GM03348 (cell line): Measurements from ENCODE around the gene DLK1.

ENCODE experiments used
- DNase-seq: peaks from one replicate; pipeline ENCODE4 v3.0.0; 2012; ENCODE audit warnings: low spot score

DLK1 gene

GRCh38 chr14:100714258-100714892 is 12.3 kb upstream of the DLK1 start:
- peak; percentile 32 for DNase-seq

DNA sequence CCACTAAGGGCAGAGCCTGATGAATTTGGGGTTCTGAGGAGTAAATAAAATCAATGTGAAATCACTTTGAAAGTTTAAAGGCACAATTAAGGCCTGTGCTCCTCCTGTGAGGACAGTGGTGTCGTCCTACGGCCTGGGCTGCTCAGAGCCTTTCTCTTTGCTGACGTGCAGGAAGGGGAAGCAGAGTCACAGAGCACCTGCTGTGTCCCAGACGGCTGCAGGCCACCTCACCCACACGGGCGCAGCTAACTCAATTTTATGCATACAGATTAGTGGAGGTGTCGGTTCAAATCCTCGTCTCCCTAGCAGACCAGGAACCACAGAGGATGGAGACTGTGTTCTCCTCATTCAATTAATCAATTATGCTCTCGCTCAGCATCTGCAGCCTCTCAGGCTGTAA is 11.4 kb upstream of the DLK1 start:
- no peak for DNase-seq

DNA sequence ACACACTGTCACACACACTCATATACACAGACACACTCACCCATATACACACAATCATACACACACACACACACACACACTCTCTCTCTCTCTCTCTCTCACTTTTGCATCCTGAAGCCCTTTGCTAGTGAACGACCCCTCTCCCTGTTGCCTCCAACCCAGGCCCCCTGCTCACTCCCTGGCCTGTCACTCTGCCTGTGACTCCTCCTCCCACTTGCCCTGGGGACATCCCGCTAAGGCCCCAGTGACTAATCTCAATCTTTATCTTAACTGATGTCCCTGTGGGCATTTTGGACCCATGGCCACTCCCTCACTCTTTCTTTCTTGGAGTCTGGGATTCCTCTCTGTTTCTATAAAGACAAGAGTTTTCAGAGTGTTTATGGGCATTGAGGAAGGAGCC is 10.9 kb upstream of the DLK1 start:
- DNase-seq, result no peak

GRCh38 chr14:100717386-100717785 is 9.3 kb upstream of the DLK1 start:
- DNase-seq, result no peak

DNA sequence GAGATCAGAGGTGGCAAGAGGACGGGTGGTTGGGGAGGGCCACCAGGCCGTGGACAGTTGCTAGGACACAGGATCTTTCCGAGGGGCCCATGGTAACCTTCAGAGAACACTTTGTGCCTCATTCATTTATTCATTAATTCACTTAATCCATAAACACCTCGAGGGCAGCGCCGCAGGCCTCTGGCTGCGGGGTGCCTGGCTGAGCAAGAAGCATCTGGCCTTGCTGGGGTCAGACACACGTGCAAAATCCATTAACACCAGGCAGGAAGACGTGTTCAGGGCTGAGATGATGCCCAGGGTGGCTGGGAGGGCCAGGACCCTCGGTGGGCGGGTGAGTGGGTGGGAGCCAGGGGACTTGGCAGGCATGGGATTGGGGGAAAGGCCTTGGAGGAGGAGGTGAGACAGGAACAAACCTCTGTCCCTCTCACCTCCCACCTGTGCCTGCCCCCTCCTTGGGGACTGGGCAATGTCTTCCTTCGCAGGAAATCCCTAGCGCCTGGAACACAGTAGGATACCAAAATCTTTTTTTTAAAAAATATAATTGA is 6.6 kb upstream of the DLK1 start:
- DNase-seq, result no peak

DNA sequence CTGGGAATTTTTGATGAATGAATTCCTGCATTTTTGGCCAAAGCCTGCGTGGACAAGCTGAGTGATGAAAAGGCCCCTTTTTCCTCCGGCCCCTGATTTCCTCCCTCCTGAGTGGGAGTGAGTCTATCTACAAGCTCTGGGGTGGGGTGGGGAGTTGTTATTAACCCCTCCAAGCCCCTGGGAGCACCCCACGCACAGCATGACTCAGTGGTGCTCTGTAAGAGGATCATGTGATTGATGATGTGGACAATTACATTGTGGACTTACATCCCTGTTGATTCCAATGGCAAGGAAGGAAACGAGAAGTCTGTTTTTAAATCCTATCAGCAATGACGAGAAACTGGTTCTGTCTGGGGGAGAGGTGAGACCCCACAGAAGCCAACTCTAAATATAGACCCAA is 5.1 kb upstream of the DLK1 start:
- DNase-seq, result no peak

GRCh38 chr14:100722367-100722766 is 4.3 kb upstream of the DLK1 start:
- DNase-seq, result no peak

- DNase-seq, result no peak
Measured at GRCh38 chr14:100723135-100723829, 3.4 kb upstream of the DLK1 start.

- no peak for DNase-seq
Measured at GRCh38 chr14:100723830-100724437, 2.8 kb upstream of the DLK1 start.

DNA sequence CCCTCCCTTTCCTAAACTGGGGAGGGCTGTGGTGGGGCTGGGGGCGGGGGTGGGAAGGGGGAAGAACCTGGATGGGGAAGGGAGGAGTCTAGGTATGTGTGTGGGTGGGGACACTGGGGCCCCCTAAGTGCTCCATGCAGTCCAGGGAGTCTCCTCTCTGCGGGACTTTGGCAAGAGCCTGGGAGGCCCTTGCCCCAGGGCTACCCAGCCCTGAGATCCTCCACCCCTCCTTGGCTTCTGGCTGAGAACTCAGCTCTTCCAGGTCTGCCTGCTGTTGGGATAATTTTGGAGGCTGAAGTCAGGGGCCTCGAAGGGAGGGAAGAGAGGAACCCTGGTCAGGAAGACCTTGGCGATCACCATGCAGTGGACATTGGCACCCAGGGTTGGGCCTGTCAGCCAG is 2.2 kb upstream of the DLK1 start:
- DNase-seq, result no peak

GRCh38 chr14:100725587-100726387 is 905 bp upstream of the DLK1 start:
- no peak for DNase-seq

DNA sequence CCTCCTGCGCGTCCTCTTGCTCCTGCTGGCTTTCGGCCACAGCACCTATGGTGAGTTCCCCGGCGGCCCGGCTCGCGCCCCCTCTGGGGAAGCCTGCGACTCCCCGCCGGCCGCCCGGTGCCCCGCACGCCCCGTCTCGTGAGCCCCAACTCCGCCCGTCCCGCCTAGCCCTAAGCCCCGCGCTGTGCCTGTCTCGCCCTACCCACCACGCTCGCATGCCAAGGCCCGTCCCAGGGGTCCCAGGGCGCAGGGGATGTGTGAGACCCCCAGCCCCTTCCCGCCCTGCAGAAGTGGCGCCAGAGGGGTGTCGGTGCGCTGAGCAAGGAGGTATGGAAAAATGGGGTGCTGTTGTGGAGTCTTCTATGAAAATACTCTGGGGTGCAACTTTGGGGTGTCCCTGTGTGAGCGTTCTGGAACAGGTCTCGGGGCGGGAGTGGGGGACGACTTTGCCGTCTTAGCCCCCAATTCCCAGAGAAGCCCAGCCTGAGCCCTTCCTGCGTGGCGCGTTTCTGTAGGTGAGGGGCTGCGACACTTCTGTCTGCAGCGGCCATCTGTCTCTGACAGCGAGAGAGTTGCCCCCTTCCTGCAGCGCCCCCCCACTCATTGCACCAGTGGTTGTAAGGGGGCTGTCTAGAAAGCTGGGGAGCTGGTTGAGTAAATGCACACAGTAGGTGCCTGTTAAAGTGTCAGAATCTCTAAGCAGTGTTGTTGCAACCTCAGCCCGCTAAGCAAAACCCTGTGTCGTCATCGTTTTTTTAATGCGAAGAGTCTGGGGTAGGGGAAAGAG is 587 bp downstream of the DLK1 start:
- no peak for DNase-seq

DNA sequence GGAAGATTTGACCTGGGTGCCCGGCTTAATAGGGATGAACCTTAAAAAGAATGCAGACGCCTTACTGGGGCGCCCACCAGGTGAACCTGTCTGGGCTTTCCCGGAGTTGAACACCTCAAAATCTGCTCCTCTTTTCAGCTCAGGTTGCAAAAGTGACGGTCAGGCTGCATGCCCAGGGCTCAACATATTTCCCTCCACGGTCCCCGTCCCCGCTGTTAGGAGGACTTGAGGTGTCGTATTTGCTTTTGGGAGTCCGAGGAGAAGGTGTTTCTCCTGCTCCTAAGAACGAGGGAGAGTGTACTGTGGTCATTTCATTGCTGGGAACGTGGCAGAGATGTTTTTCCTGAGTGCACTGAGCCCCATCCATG is 1.2 kb downstream of the DLK1 start:
- DNase-seq, result no peak

DNA sequence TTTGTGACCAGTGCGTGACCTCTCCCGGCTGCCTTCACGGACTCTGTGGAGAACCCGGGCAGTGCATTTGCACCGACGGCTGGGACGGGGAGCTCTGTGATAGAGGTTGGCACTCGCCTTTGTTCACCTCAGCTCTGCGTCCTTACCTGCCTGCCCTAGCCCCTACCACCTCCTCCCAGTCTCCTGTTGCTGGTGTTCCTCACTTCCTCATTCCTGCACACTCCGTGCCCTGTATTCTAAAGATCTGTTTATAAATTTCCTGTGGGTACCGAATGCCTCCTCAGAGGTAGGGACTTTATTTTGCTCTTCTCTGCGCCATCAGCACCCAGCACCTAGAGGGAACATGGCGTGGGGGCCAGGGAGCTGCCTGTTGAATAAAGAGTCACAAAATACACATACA is 2.3 kb downstream of the DLK1 start:
- DNase-seq, result no peak

DNA sequence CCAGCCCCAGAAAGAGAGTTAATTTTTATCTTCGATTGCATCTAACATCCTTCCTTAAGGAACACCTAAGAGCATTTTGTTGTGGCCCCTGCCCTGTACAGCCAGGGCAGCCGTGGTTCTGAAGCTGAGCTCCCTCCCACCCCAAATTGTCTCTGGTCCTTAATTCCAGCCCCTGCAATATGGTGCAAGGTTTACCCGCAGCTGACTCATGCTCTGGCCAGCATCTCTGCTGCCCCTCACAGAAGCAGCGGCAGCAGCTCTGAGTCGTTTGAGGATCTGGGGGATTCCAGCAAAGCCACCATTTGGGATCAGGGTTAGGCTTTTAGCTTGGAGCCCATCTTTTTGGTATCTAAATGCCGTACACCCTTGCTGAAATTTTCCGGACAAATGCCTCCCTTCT is 3.3 kb downstream of the DLK1 start:
- no peak for DNase-seq

GRCh38 chr14:100730581-100730980 is 3.9 kb downstream of the DLK1 start:
- no peak for DNase-seq

DNA sequence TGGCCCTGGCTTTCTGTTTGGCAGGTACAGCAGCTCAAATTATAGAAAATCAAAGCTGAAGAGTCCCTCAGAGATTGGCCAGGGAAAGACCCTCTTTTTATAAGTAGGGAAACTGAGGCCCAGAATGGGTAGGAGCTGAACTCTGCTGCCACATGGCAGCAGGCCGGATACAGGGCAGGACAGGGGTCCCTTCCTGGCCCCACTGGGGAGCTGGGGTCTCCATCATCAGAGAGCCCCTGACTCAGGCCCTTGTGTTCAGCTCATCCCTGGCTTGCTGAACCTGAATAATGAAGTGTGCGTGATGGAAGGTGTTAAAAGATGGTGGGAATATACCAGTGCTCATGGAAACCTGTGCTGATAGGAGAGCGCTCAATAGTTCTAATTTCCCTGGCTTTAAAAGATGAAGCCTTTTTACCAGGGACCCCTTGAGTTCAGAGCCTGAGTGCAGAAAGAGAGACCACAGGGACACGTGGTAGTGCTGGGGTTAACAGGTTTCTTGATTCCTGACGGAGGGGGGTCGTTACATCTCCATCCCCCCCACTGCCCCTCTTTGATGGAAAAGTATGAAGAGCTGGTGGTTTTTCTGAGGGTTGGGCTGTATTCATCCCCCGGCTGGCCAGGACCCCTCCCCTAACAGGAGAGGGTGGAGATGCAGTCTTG is 4.4 kb downstream of the DLK1 start:
- DNase-seq, result no peak

DNA sequence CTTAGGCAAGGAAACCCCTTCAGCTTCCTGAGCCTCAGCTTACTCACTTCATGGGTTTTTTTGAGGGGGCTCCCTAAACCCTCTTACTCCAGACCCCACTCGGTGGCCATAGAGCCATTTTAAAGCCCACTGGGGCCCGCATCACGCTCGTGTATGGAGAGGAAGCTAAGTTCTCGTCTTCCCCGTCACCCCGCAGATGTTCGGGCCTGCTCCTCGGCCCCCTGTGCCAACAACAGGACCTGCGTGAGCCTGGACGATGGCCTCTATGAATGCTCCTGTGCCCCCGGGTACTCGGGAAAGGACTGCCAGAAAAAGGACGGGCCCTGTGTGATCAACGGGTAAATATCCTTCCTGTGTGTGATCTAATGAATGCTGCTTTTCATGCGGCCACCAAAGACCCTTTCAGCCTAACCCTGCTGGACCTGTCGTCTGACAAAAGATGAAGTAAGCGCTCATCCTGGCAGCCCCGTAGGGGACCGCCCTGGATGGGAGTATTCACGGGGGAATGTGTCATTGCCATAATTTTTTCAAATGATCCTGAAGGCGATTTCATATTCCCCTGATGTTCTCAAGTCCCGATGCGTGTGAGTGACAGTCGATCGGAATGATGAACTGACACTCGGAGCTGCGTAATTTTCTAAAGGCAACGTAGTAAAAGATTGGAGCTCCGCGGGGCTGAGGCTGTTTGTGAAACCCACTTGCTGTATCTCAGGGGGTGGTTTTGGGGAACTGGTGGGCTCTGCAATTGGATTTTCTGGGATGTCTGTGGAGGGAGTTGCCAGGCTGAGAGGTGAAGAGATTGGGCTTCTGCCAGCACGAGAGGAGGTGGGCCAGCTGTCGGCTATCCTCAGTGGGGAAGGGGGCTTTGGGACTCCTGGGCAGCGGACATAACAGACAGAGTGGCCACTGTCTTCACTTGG is 5.4 kb downstream of the DLK1 start:
- no peak for DNase-seq

- DNase-seq, result no peak
Measured at GRCh38 chr14:100732766-100733100, 6.0 kb downstream of the DLK1 start.

- no peak for DNase-seq
Measured at GRCh38 chr14:100733152-100733850, 6.6 kb downstream of the DLK1 start.
